T-helper 2 cell treated with Interferon-gamma antibody and Interleukin-4, amounts not matched to agents 5 μg/mL and 100 μg/mL, for 36 hours (primary cell): Measurements from ENCODE around the gene HS1BP3.

ENCODE experiments used
- DNase-seq: peaks from one replicate; pipeline ENCODE4 v3.0.0; 2021; ENCODE audit warnings: low spot score
- H3K27ac Mint-ChIP-seq: one replicate; pipeline ENCODE4 v1.8.0; 2021; ENCODE audit warnings: mild to moderate bottlenecking, mixed read lengths
- H3K27me3 Mint-ChIP-seq: one replicate; pipeline ENCODE4 v1.8.0; 2021; ENCODE audit warnings: low read depth, mixed read lengths
- H3K36me3 Mint-ChIP-seq: one replicate; pipeline ENCODE4 v1.8.0; 2021; ENCODE audit warnings: low read depth, mixed read lengths
- H3K4me1 Mint-ChIP-seq: one replicate; pipeline ENCODE4 v1.8.0; 2021; ENCODE audit warnings: low read depth, mixed read lengths
- H3K4me3 Mint-ChIP-seq: one replicate; pipeline ENCODE4 v1.8.0; 2022; ENCODE audit warnings: mild to moderate bottlenecking, moderate library complexity, mixed read lengths
- H3K9me3 Mint-ChIP-seq: one replicate; pipeline ENCODE4 v1.8.0; 2021; ENCODE audit warnings: mixed read lengths

The HS1BP3 gene

DNA sequence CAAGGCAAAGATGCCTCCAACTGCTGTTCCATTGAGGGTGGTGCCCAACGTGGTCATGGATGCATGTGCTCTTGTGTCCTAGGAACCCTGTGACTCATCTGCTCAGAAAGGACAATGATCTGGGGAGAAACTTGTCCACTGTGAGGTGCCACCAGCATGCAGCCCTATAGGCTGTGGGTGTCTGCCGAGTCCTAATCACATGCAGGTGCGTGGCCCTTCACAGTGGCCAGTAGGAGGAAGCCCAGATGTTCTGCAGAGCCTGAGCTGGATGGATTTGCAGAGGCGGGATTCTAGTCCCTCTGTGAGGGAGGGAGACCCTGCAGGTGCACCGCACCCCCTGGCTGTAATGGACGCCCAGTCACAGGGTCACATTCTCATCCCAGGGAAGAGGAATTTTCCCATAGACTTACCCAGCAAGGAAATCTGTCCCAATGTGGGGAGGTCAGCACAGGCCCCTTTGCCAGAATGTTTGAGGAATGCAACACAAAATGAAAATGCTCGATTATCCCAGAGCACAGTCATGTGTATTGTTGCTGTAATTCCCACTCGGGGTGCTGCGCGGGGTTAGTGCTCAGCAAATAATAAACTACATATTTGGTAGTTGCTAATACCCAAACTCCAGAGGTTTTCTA, 30.0 kb upstream of the HS1BP3 start:
- Mint-ChIP-seq H3K27ac (no peak overlapping the region), H3K9me3 (no peaks in the 10 kb centered on the region), H3K27me3 (no peaks in the 10 kb centered on the region), H3K36me3 (peaks cover 5% of the 10 kb centered on the region), H3K4me3 (no peak overlapping the region), H3K4me1 (peaks cover 10% of the 10 kb centered on the region)
- DNase-seq, result no peak

GRCh38 chr2:20678780-20679179, 27.9 kb upstream of the HS1BP3 start:
- Mint-ChIP-seq H3K27me3 (peaks cover under 1% of the 10 kb centered on the region), H3K9me3 (no peaks in the 10 kb centered on the region), H3K4me3 (no peak overlapping the region), H3K36me3 (no peaks in the 10 kb centered on the region), H3K27ac (no peak overlapping the region), H3K4me1 (peaks cover 10% of the 10 kb centered on the region)
- DNase-seq, result no peak

DNA sequence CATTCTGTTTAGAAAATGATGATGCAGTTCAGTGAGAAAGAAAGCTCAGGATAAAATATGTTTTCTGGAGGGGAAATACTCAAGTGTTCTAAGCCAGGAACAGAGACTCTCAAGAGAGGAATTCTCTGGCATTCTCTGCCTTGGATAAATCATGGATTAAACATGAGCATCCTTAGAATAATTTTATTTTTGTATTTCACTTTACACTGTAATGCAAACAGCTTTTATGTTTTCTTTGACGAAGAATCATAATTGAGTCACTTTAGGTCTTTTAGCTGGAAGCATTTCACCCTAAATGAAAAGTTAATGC, 27.1 kb upstream of the HS1BP3 start:
- Mint-ChIP-seq H3K27me3 (peaks cover 4% of the 10 kb centered on the region), H3K4me1 (peaks cover 10% of the 10 kb centered on the region), H3K4me3 (no peak overlapping the region), H3K36me3 (no peaks in the 10 kb centered on the region), H3K9me3 (no peaks in the 10 kb centered on the region), H3K27ac (no peak overlapping the region)
- DNase-seq, result no peak

GRCh38 chr2:20677301-20678085, 26.6 kb upstream of the HS1BP3 start:
- H3K27ac Mint-ChIP-seq, result no peak overlapping the region
- H3K4me3 Mint-ChIP-seq, result no peak overlapping the region
- no peak for DNase-seq
- H3K27me3 Mint-ChIP-seq, result peaks cover 7% of the 10 kb centered on the region
- H3K36me3 Mint-ChIP-seq, result no peaks in the 10 kb centered on the region
- no peaks in the 10 kb centered on the region for H3K9me3 Mint-ChIP-seq
- H3K4me1 Mint-ChIP-seq, result peaks cover 5% of the 10 kb centered on the region

GRCh38 chr2:20676353-20677215, 25.7 kb upstream of the HS1BP3 start:
- no peak for DNase-seq
- no peaks in the 10 kb centered on the region for H3K9me3 Mint-ChIP-seq
- H3K27me3 Mint-ChIP-seq, result peaks cover 7% of the 10 kb centered on the region
- H3K4me1 Mint-ChIP-seq, result no peaks in the 10 kb centered on the region
- no peak overlapping the region for H3K27ac Mint-ChIP-seq
- H3K4me3 Mint-ChIP-seq, result no peak overlapping the region
- no peaks in the 10 kb centered on the region for H3K36me3 Mint-ChIP-seq

DNA sequence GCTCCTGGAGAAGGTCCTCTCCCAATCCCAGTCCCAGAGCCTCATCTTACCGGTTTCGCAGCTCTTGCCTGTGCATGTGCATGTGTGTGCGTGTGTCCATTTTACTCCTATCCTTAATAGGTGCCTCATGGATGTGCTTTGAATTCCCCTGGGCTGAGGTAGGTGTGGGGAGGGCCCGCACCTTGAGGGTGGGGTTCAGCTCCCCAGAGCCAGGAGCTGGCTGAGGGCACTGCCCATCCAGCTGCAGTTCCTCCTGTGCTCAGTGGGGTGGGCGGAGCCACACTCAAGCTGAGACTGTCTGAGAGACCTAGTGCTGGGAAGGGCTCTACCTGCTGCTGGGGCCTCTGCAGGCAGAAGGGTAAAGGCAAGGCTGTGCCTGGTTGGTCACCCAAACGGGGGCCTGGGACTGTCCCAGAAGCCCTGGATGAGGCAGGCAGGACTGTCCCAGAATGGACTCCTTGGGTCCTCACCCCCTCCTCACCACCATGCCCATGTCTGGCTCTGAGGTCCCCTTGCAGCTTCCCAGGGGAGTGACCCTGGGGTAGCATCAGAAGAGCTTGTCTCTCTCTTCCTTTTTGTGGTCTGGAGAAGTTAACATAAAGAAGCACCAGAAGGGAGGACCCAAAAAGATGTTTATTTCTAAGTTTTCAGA, 24.9 kb upstream of the HS1BP3 start:
- H3K9me3 Mint-ChIP-seq, result no peaks in the 10 kb centered on the region
- peaks cover 10% of the 10 kb centered on the region for H3K27me3 Mint-ChIP-seq
- DNase-seq, result no peak
- H3K4me1 Mint-ChIP-seq, result no peaks in the 10 kb centered on the region
- no peak overlapping the region for H3K27ac Mint-ChIP-seq
- H3K4me3 Mint-ChIP-seq, result no peak overlapping the region
- no peaks in the 10 kb centered on the region for H3K36me3 Mint-ChIP-seq

DNA sequence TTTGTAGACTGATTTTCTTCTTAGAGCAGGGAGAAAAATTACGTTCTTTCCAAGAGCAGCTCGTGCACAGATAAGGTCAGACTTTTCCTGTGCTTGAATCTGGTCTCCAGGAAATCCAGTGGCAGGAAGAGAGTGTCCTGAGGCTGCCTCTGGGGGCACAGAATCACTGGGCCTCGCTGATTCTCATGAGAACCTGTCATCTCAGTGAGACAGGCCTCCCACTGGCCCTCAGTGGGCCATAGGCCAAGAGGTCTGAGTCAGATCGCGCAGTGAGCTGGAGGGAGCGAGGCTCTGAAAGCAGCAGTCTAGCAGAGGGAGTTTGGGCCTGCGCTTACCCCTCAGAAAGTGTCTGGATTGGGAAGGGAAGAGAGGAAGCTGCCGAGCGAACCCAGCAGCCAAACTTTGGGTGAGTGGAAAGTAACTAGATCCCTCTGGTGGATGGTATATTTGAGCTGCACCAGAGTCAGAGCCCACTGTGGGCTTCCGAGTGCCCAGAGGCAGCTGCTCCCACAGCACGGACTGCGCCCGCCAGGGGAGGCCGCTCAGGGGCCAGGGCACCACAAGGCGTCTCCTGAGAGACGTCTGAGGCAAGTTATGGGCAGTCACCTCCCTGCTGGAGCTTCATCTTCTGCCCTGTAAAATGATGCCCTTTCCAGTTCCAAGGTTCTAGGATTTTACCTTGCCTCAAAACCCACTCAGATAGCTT, 24.2 kb upstream of the HS1BP3 start:
- Mint-ChIP-seq H3K27ac (no peak overlapping the region), H3K4me1 (no peaks in the 10 kb centered on the region), H3K36me3 (no peaks in the 10 kb centered on the region), H3K4me3 (no peak overlapping the region), H3K9me3 (no peaks in the 10 kb centered on the region), H3K27me3 (peaks cover 10% of the 10 kb centered on the region)
- DNase-seq, result no peak

DNA sequence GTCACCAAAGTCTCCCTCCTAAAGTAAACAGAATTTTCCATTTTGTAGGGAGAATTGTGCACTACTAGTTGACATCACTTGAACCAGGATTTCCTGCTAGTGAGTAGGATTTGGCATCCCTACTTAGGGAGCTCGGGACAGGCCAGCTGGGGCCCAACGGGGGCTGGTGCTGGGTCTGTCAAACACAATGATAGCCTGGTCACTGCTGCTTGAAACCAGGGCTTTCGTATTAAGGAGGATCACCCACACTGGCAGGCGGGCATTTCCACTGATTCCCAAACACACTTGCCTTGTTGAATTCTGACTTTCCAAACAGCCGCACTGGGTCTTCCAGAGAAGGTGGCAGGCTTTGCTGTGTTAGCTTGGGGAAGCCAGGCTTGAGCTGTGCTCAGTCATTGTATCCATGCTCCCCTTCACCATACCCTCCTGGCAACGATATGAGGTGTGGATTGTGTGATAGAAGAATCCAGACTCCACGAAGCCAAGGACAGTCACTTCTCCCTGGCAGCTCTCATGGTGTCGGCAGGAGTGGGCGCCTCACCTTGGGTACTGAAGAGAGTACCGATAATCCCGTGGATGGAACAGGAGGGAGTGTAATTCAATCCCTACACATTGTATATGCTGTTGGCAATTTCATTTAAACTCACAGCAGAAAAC, 23.5 kb upstream of the HS1BP3 start:
- H3K4me3 Mint-ChIP-seq, result no peak overlapping the region
- no peaks in the 10 kb centered on the region for H3K4me1 Mint-ChIP-seq
- DNase-seq, result no peak
- H3K36me3 Mint-ChIP-seq, result no peaks in the 10 kb centered on the region
- H3K9me3 Mint-ChIP-seq, result no peaks in the 10 kb centered on the region
- peaks cover 16% of the 10 kb centered on the region for H3K27me3 Mint-ChIP-seq
- H3K27ac Mint-ChIP-seq, result no peak overlapping the region

- Mint-ChIP-seq H3K27ac (no peak overlapping the region), H3K4me3 (no peak overlapping the region), H3K9me3 (no peaks in the 10 kb centered on the region), H3K36me3 (no peaks in the 10 kb centered on the region), H3K27me3 (peaks cover 23% of the 10 kb centered on the region), H3K4me1 (no peaks in the 10 kb centered on the region)
- DNase-seq, result no peak
Measured at GRCh38 chr2:20673686-20674308, 22.9 kb upstream of the HS1BP3 start.

- no peak overlapping the region for H3K4me3 Mint-ChIP-seq
- H3K4me1 Mint-ChIP-seq, result no peaks in the 10 kb centered on the region
- H3K36me3 Mint-ChIP-seq, result no peaks in the 10 kb centered on the region
- H3K27me3 Mint-ChIP-seq, result peaks cover 36% of the 10 kb centered on the region
- no peaks in the 10 kb centered on the region for H3K9me3 Mint-ChIP-seq
- no peak for DNase-seq
- no peak overlapping the region for H3K27ac Mint-ChIP-seq
Measured at GRCh38 chr2:20672201-20672951, 21.5 kb upstream of the HS1BP3 start.

DNA sequence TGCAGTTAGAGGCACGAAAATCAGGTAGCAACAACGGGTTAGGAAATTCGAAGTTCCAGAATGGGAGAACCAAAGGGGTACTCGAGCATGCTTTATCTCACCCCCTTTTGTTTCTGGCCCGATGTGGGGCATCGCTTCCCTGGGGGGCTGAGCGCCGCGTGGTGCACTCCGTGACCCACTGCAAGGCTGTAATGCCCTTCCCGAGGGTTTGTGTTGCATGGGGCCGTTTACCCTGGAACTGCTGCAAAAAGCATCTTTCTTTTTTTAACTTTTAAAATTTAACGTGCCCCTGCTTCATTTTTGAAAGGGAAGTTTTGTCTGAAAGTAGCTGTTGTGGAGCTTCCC, 20.8 kb upstream of the HS1BP3 start:
- Mint-ChIP-seq H3K9me3 (no peaks in the 10 kb centered on the region), H3K4me3 (no peak overlapping the region), H3K36me3 (no peaks in the 10 kb centered on the region), H3K27me3 (peaks cover 36% of the 10 kb centered on the region), H3K4me1 (no peaks in the 10 kb centered on the region), H3K27ac (no peak overlapping the region)
- no peak for DNase-seq

- Mint-ChIP-seq H3K36me3 (no peaks in the 10 kb centered on the region), H3K4me3 (no peak overlapping the region)
Measured at GRCh38 chr2:20671036-20671735, 20.3 kb upstream of the HS1BP3 start.

More at GRCh38 chr2:20671036-20671735, 20.3 kb upstream of the HS1BP3 start:
- Mint-ChIP-seq H3K9me3 (no peaks in the 10 kb centered on the region), H3K27ac (no peak overlapping the region), H3K27me3 (peaks cover 39% of the 10 kb centered on the region), H3K4me1 (peaks cover 3% of the 10 kb centered on the region)
- DNase-seq, result no peak
